Activated CD4-positive, alpha-beta T cell treated with anti-CD3 and anti-CD28 coated beads, Interleukin-2, amount 50 U/mL, for 24 hours (primary cell): ENCODE measurements around the gene ARSG.

Experiments
- DNase-seq, 2 donors: peaks; one replicate each; pipeline ENCODE4 v3.0.0-alpha.2; 2020; ENCODE audit warnings: low read depth in 1 of 2, low spot score in 1 of 2

ARSG gene

GRCh38 chr17:68425979-68426378 lies 134.7 kb downstream of the ARSG start:
- no peak for DNase-seq

- DNase-seq: no peak
Measured at GRCh38 chr17:68427575-68427974, 136.3 kb downstream of the ARSG start.

GRCh38 chr17:68428498-68429172 lies 137.3 kb downstream of the ARSG start:
- no peak for DNase-seq

- DNase-seq: no peak
Measured at GRCh38 chr17:68429881-68430280, 138.6 kb downstream of the ARSG start.

GRCh38 chr17:68431045-68431608 lies 139.8 kb downstream of the ARSG start:
- no peak for DNase-seq

- DNase-seq: peak in 1 of 2 donors; percentile 43
Measured at GRCh38 chr17:68431661-68432071, 140.4 kb downstream of the ARSG start.

- DNase-seq: no peak
Measured at GRCh38 chr17:68432086-68432864, 141.0 kb downstream of the ARSG start.

GRCh38 chr17:68433211-68433610 lies 141.9 kb downstream of the ARSG start:
- DNase-seq: no peak

- no peak for DNase-seq
Measured at GRCh38 chr17:68433911-68434508, 142.7 kb downstream of the ARSG start.

GRCh38 chr17:68435361-68435760 lies 144.1 kb downstream of the ARSG start:
- no peak for DNase-seq

- DNase-seq: peak; percentile 74 to 82
Measured at GRCh38 chr17:68435876-68436842, 144.9 kb downstream of the ARSG start.

- no peak for DNase-seq
Measured at GRCh38 chr17:68437979-68438822, 146.9 kb downstream of the ARSG start.

GRCh38 chr17:68439656-68440290 lies 148.5 kb downstream of the ARSG start:
- no peak for DNase-seq

GRCh38 chr17:68440526-68440925 lies 149.2 kb downstream of the ARSG start:
- no peak for DNase-seq

- DNase-seq: no peak
Measured at GRCh38 chr17:68441070-68441770, 149.9 kb downstream of the ARSG start.

GRCh38 chr17:68443972-68444464 lies 152.7 kb downstream of the ARSG start:
- no peak for DNase-seq

- no peak for DNase-seq
Measured at GRCh38 chr17:68445671-68446070, 154.4 kb downstream of the ARSG start.

GRCh38 chr17:68446626-68447041 lies 155.3 kb downstream of the ARSG start:
- DNase-seq: no peak
